A673 (cell line): ENCODE measurements around the gene DCUN1D3. TPM values are rescaled to one million over a fixed set of nuclear protein-coding genes. Genes with fewer than 3 reads are reported as not detected.

ENCODE experiments used
- BruUV-seq: library from RNA; stranded (reverse); fragments of 400-500 nt; replicated peaks from 2 replicates; lab custom pipeline; 2021; lab: Mats Ljungman, UMichigan
- CTCF ChIA-PET: fragments of 300-600 bp; sonication (Branson Sonifier 250); formaldehyde crosslinking; loops from one replicate; lab custom pipeline; 2022; ENCODE audit warnings: antibody characterized with exemption; lab: Charles Lee
- POLR2A ChIA-PET: fragments of 300-600 bp; sonication (Branson Sonifier 250); formaldehyde crosslinking; loops from one replicate; lab custom pipeline; 2022; ENCODE audit warnings: antibody characterized with exemption; ENCODE audit not compliant: low non-redundant PET; lab: Charles Lee
- DNase-seq: peaks from one replicate; pipeline ENCODE4 v3.0.0-alpha.2; 2015; ENCODE audit warnings: low spot score
- H3K27ac ChIP-seq: fragments of 200-600 bp; sonication (generic); 2 replicates; pipeline ENCODE4 v1.5.1; 2016; ENCODE audit warnings: mixed run types, low read depth, mild to moderate bottlenecking, mixed read lengths, antibody characterized with exemption, low read length; ENCODE audit not compliant: poor library complexity, severe bottlenecking
- H3K27me3 ChIP-seq: fragments of 200-600 bp; sonication (generic); replicated peaks from 2 replicates; pipeline ENCODE4 v1.6.1; 2017; ENCODE audit warnings: mixed run types, low read depth, mild to moderate bottlenecking, mixed read lengths, antibody characterized with exemption, low read length; ENCODE audit not compliant: insufficient read depth, poor library complexity
- H3K36me3 ChIP-seq: fragments of 200-600 bp; sonication (generic); 2 replicates; pipeline ENCODE4 v1.6.1; 2016; ENCODE audit warnings: mixed run types, mild to moderate bottlenecking, mixed read lengths, antibody characterized with exemption, low read length; ENCODE audit not compliant: insufficient read depth, poor library complexity, severe bottlenecking
- H3K4me1 ChIP-seq: fragments of 200-600 bp; sonication (generic); 2 replicates; pipeline ENCODE4 v1.6.1; 2017; ENCODE audit warnings: mixed run types, mild to moderate bottlenecking, mixed read lengths, antibody characterized with exemption, low read length; ENCODE audit not compliant: insufficient read depth, poor library complexity, severe bottlenecking
- H3K4me3 ChIP-seq: fragments of 200-600 bp; sonication (generic); 2 replicates; pipeline ENCODE4 v1.5.1; 2016; ENCODE audit warnings: low read depth, mixed run types, mild to moderate bottlenecking, mixed read lengths, low read length; ENCODE audit not compliant: poor library complexity, severe bottlenecking
- H3K9me3 ChIP-seq: fragments of 200-600 bp; sonication (generic); 2 replicates; pipeline ENCODE4 v1.6.1; 2016; ENCODE audit warnings: mixed run types, low read depth, mild to moderate bottlenecking, mixed read lengths, antibody characterized with exemption, low read length; ENCODE audit not compliant: poor library complexity, severe bottlenecking
- EZH2 ChIP-seq: fragments of 200-600 bp; sonication (generic); IDR thresholded peaks from 2 replicates; pipeline ENCODE4 v1.6.1; 2017; ENCODE audit warnings: borderline replicate concordance, low read depth, mild to moderate bottlenecking, mixed read lengths, antibody characterized with exemption, low read length; ENCODE audit not compliant: poor library complexity, severe bottlenecking
- intact Hi-C: fragments of 100-400 bp; cut with micrococcal nuclease; formaldehyde crosslinking; loops from one replicate; pipeline ENCODE4 v1.10.0; 2022; ENCODE audit not compliant: unreplicated experiment
- total RNA-seq: library from RNA; stranded (reverse); gene quantifications from 2 replicates; pipeline ENCODE4 v1.2.3, GENCODE V29; 2021
- TF ChIP-seq, protein P1 (sequence below): fragments of 300-800, 200-600 bp; sonication (generic); conservative IDR thresholded peaks from 2 replicates; pipeline ENCODE4 v1.5.1; 2017; ENCODE audit warnings: low read depth, mild to moderate bottlenecking, antibody characterized with exemption, low read length, moderate library complexity, mixed read lengths

Gene DCUN1D3
- total RNA-seq, 1 experiment from 2014 or later, result 12.4 TPM

DNA sequence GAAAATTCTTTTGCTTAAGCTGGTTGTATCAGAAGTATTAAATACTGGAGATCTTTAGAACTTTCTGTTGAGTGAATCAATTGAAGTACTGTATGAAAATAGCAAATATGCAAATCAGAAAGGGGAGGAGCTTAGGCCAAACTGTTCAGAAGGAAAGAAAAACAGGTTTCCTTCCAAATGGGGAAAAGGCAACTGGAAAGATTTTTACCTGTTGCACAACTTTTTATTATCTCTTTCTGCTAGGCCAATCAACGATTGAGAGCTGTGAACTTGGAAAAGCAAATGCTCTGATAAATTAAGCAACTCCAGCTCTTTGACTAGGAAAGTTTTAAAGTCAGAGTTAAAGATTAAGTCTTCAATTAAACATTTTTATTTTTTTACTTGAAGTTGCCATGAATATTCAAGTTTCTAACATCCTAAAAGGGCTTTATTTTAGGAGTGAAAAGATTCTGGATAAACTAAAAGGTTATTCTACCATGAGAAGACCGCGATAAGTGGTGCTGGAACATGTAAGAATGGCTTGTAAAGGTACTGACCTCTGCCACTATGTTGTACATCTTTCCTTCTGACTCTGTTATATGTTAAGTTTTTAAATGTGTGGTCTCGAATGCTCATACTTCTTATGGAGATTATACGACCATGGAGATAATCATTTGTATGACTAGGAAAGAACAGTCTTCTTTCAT, 16.5 kb downstream of the DCUN1D3 start:
- Histone ChIP-seq H3K4me3 (no peak overlapping the region), H3K27ac (no peak overlapping the region), H3K4me1 (no peaks in the 10 kb centered on the region), H3K36me3 (no peaks in the 10 kb centered on the region), H3K9me3 (no peaks in the 10 kb centered on the region), H3K27me3 (no peaks in the 10 kb centered on the region)
- intact Hi-C loops, result no loop called here
- BruUV-seq, result no TSS peak
- DNase-seq, result no peak
- no peak for TF ChIP-seq EZH2
- TF ChIP-seq, protein P1, sequence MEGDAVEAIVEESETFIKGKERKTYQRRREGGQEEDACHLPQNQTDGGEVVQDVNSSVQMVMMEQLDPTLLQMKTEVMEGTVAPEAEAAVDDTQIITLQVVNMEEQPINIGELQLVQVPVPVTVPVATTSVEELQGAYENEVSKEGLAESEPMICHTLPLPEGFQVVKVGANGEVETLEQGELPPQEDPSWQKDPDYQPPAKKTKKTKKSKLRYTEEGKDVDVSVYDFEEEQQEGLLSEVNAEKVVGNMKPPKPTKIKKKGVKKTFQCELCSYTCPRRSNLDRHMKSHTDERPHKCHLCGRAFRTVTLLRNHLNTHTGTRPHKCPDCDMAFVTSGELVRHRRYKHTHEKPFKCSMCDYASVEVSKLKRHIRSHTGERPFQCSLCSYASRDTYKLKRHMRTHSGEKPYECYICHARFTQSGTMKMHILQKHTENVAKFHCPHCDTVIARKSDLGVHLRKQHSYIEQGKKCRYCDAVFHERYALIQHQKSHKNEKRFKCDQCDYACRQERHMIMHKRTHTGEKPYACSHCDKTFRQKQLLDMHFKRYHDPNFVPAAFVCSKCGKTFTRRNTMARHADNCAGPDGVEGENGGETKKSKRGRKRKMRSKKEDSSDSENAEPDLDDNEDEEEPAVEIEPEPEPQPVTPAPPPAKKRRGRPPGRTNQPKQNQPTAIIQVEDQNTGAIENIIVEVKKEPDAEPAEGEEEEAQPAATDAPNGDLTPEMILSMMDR, result no peak
- ChIA-PET CTCF (no interaction called here), POLR2A (no interaction called here)

DNA sequence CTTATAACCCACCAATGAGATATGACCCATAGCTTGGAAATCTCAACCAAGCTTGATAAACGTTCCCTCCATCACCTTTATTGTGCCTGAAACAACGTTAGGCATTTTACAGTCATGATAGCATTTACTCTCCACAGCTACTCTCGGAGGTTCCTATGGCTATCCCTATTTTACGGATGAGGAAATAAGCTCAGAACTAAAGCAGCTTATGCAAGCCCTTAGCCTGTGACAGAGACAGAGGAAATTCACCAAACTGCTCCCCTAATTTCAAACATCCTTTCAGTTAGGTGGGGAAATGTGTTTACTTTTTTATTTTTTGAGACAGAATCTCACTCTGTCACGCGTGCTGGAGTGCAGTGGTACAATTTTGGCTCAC, 18.7 kb downstream of the DCUN1D3 start:
- no peak overlapping the region for H3K27ac ChIP-seq
- ChIA-PET POLR2A (no interaction called here), CTCF (no interaction called here)

DNA sequence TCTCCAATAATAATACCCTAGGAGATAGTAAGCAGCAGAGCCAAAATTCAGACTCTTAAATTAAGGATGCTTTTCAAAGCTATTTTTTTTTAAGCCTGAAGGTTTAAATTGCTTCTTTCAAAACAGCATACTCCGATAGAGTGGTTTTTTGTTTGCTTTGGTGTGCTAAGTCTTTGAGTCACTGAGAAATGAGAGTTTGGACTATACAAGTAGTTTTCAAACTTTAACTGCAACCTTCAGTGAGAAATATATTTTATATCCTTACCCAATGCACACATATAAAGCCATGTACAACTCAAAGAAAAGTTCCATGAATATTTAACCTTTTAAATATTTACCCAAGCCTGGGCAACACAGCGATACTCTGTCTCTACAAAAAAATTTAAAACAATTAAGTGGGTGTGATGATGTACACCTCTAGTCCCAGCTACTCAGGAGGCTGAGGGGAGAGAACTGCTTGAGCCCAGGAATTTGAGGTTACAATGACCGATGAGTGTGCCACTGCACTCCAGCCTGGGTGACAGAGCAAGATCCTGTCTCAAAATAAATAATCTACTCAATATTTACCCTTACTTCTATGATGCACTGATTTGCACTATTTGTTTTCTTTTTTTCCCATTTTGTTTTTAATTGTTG, 19.2 kb downstream of the DCUN1D3 start:
- intact Hi-C loops, result no loop called here
- no peak for DNase-seq
- BruUV-seq, result no TSS peak
- Histone ChIP-seq H3K9me3 (no peaks in the 10 kb centered on the region), H3K4me3 (no peak overlapping the region), H3K4me1 (no peaks in the 10 kb centered on the region), H3K36me3 (no peaks in the 10 kb centered on the region), H3K27me3 (no peaks in the 10 kb centered on the region), H3K27ac (no peak overlapping the region)
- POLR2A ChIA-PET, result no interaction called here
- CTCF ChIA-PET, result no interaction called here
- TF ChIP-seq, protein P1, result no peak
- no peak for TF ChIP-seq EZH2

More for the DNA sequence above, 18.7 kb downstream of the DCUN1D3 start:
- Histone ChIP-seq H3K27me3 (no peaks in the 10 kb centered on the region), H3K4me1 (no peaks in the 10 kb centered on the region), H3K4me3 (no peak overlapping the region), H3K36me3 (no peaks in the 10 kb centered on the region), H3K9me3 (no peaks in the 10 kb centered on the region)
- no peak for DNase-seq
- no TSS peak for BruUV-seq
- intact Hi-C loops, result no loop called here
- no peak for TF ChIP-seq EZH2
- TF ChIP-seq, protein P1, result no peak
